ELF-1 (cell line): ENCODE measurements around the gene EHF.

Experiments used
- DNase-seq: peaks from one replicate; pipeline ENCODE4 v3.0.0-alpha.2; 2016; ENCODE audit warnings: low read depth, low spot score

Gene EHF

GRCh38 chr11:34623463-34623862 is 2.6 kb downstream of the EHF start:
- no peak for DNase-seq

- DNase-seq, result no peak
Measured at GRCh38 chr11:34624069-34624468, 3.2 kb downstream of the EHF start.

GRCh38 chr11:34625576-34625975 is 4.7 kb downstream of the EHF start:
- no peak for DNase-seq

GRCh38 chr11:34626393-34626792 is 5.5 kb downstream of the EHF start:
- DNase-seq, result no peak

- DNase-seq, result no peak
Measured at GRCh38 chr11:34627197-34627596, 6.3 kb downstream of the EHF start.

GRCh38 chr11:34629711-34630110 is 8.8 kb downstream of the EHF start:
- DNase-seq, result no peak

- DNase-seq, result no peak
Measured at GRCh38 chr11:34630544-34630943, 9.7 kb downstream of the EHF start.

GRCh38 chr11:34631297-34631696 is 10.4 kb downstream of the EHF start:
- DNase-seq, result no peak

GRCh38 chr11:34631737-34632104 is 10.8 kb downstream of the EHF start:
- DNase-seq, result no peak

GRCh38 chr11:34632105-34632791 is 11.4 kb downstream of the EHF start:
- peak; percentile 19 for DNase-seq

GRCh38 chr11:34633640-34633989 is 12.7 kb downstream of the EHF start:
- no peak for DNase-seq

- DNase-seq, result no peak
Measured at GRCh38 chr11:34633990-34634693, 13.2 kb downstream of the EHF start.

GRCh38 chr11:34634694-34635062 is 13.8 kb downstream of the EHF start:
- DNase-seq, result no peak

GRCh38 chr11:34636127-34636526 is 15.2 kb downstream of the EHF start:
- no peak for DNase-seq

GRCh38 chr11:34637303-34637702 is 16.4 kb downstream of the EHF start:
- DNase-seq, result no peak

GRCh38 chr11:34638897-34639296 is 18.0 kb downstream of the EHF start:
- DNase-seq, result no peak

GRCh38 chr11:34639545-34639944 is 18.7 kb downstream of the EHF start:
- DNase-seq, result no peak

- peak; percentile 89 for DNase-seq
Measured at GRCh38 chr11:34640050-34640923, 19.4 kb downstream of the EHF start.

GRCh38 chr11:34640924-34641275 is 20.0 kb downstream of the EHF start:
- no peak for DNase-seq

- DNase-seq, result no peak
Measured at GRCh38 chr11:34641456-34641855, 20.6 kb downstream of the EHF start.

- no peak for DNase-seq
Measured at GRCh38 chr11:34642001-34642554, 21.2 kb downstream of the EHF start.

- DNase-seq, result no peak
Measured at GRCh38 chr11:34642873-34643272, 22.0 kb downstream of the EHF start.
